Body of pancreas (tissue), 4 donors: Measurements from ENCODE around the gene MCAM.

Experiments
- CTCF ChIP-seq, 7 experiments: fragments of 450-650 bp in 4 of 7; fragments of 200-600 bp in 3 of 7; sonication (generic) in 3 of 7; IDR thresholded peaks; one replicate each; pipeline ENCODE4 v1.5.1; 2016 to 2019; ENCODE audit warnings: antibody characterized with exemption in 7 of 7
- POLR2A ChIP-seq, 3 donors: fragments of 450-650 bp; IDR thresholded peaks; one replicate each; pipeline ENCODE4 v1.6.1; 2016; ENCODE audit warnings: antibody characterized with exemption in 3 of 3, mild to moderate bottlenecking in 2 of 3

- TF ChIP-seq CTCF (IDR thresholded peaks at IDR 0.05), result no peak
- peak; percentile 40 to 60 (median 50) for TF ChIP-seq POLR2A (IDR thresholded peaks at IDR 0.05)
These were observed at the start of gene MCAM for GRCh38 chr11:119316729-119317591.
